HepG2 (cell line): ENCODE results near the gene RASIP1. TPM values are rescaled to one million over a fixed set of nuclear protein-coding genes. Genes with fewer than 3 reads are reported as not detected.

Experiments used
- ATAC-seq: fragments of 200-7000 bp; cut with Tn5 transposase; 3 replicates; pipeline ENCODE4 v1.9.1; 2020; ENCODE audit warnings: mild to moderate bottlenecking, moderate library complexity
- BruUV-seq: library from RNA; stranded (reverse); fragments of 400-500 nt; replicated peaks from 2 replicates; lab custom pipeline; 2021; lab: Mats Ljungman, UMichigan
- CTCF ChIA-PET: fragments of 300-600 bp; formaldehyde crosslinking; extraction: SDS; loops from one replicate; lab custom pipeline; 2021; ENCODE audit warnings: low total read pairs, inconsistent platforms, low intra/inter-chr PET ratio; lab: Yijun Ruan, JAX
- POLR2A ChIA-PET: fragments of 350-600 bp; sonication (Branson Sonifier 250); formaldehyde crosslinking; loops from one replicate; lab custom pipeline; 2020; ENCODE audit warnings: antibody characterized with exemption, inconsistent platforms; lab: Yijun Ruan, JAX
- DNase-seq: peaks from one replicate; pipeline ENCODE4 v3.0.0-alpha.2; 2015; ENCODE audit warnings: low spot score
- FAIRE-seq: peaks from 3 replicates; lab custom pipeline; 2011; peaks lifted over from hg19 to GRCh38; lab: Jason Lieb, UNC
- H2AFZ ChIP-seq: one replicate; pipeline ENCODE4 v1.6.1; 2011; ENCODE audit warnings: low read length, inconsistent platforms
- H3K27ac ChIP-seq: fragments of 300-600 bp; 3 replicates; pipeline ENCODE4 v1.8.0; 2011; ENCODE audit warnings: mixed run types, mild to moderate bottlenecking, mixed read lengths, low read length, inconsistent platforms; ENCODE audit not compliant: insufficient read depth; ENCODE audit errors: extremely low read length
- H3K27me3 ChIP-seq, 2 experiments: fragments of 200-600 bp in 1 of 2; 2 replicates in 1 of 2; 3 replicates in 1 of 2; pipeline versions ENCODE4 v1.6.0 to v1.8.0; 2011; ENCODE audit warnings: low read length in 2 of 2, mild to moderate bottlenecking in 2 of 2, moderate library complexity in 2 of 2, inconsistent platforms in 1 of 2; ENCODE audit not compliant: insufficient read depth in 2 of 2, control insufficient read depth in 1 of 2
- H3K36me3 ChIP-seq, 2 experiments: fragments of 200-600 bp in 1 of 2; replicated peaks in 1 of 2; 2 replicates in 1 of 2; 3 replicates in 1 of 2; pipeline versions ENCODE4 v1.5.1 to v1.8.0; 2011; ENCODE audit warnings: low read length in 2 of 2, inconsistent platforms in 1 of 2; ENCODE audit not compliant: insufficient read depth in 2 of 2, control insufficient read depth in 1 of 2
- H3K4me1 ChIP-seq: 2 replicates; pipeline ENCODE4 v1.5.1; 2012; ENCODE audit warnings: low read length, inconsistent platforms; ENCODE audit not compliant: insufficient read depth
- H3K4me2 ChIP-seq: 2 replicates; pipeline ENCODE4 v1.6.0; 2011; ENCODE audit warnings: low read depth, low read length, inconsistent platforms
- H3K4me3 ChIP-seq, 3 experiments: fragments of 200-600 bp in 1 of 3; sonication (generic), shearing (Covaris generic) in 1 of 3; replicated peaks in 1 of 3; 2 replicates each; pipeline ENCODE4 v1.5.1; 2011 to 2016; ENCODE audit warnings: low read length in 3 of 3, inconsistent platforms in 2 of 3, low read depth in 2 of 3, mild to moderate bottlenecking in 2 of 3, control low read depth in 1 of 3, mixed read lengths in 1 of 3; ENCODE audit not compliant: insufficient read depth in 1 of 3
- H3K79me2 ChIP-seq: one replicate; pipeline ENCODE4 v1.6.1; 2011; ENCODE audit warnings: low read length, inconsistent platforms; ENCODE audit not compliant: insufficient read depth
- H3K9ac ChIP-seq: 2 replicates; pipeline ENCODE4 v1.6.0; 2011; ENCODE audit warnings: mild to moderate bottlenecking, low read depth, low read length, inconsistent platforms; ENCODE audit not compliant: insufficient read depth
- H3K9me3 ChIP-seq: 2 replicates; pipeline ENCODE4 v1.5.1; 2012; ENCODE audit warnings: mild to moderate bottlenecking, low read length
- H4K20me1 ChIP-seq: 2 replicates; pipeline ENCODE4 v1.6.0; 2011; ENCODE audit warnings: inconsistent platforms, mild to moderate bottlenecking, low read length, moderate library complexity; ENCODE audit not compliant: insufficient read depth
- ELF3 ChIP-seq: IDR thresholded peaks from 2 replicates; pipeline ENCODE4 v1.6.1; 2016; ENCODE audit warnings: missing genetic modification reagents, missing compliant biosample characterization
- FOXK1 ChIP-seq: sonication (generic); formaldehyde crosslinking; IDR thresholded peaks from 2 replicates; pipeline ENCODE4 v1.4.0; 2020; ENCODE audit warnings: low read depth, missing genetic modification reagents, borderline replicate concordance
- PCBP2 ChIP-seq: fragments of 200-400 bp; formaldehyde crosslinking; optimal IDR thresholded peaks from 2 replicates; pipeline ENCODE3; 2018; ENCODE audit warnings: low read length, low read depth; ENCODE audit not compliant: poor library complexity, severe bottlenecking
- SMARCC2 ChIP-seq: fragments of 450-650 bp; IDR thresholded peaks from 2 replicates; pipeline ENCODE4 v1.6.1; 2017; ENCODE audit warnings: antibody characterized with exemption, mild to moderate bottlenecking
- ZNF138 ChIP-seq: sonication (generic); formaldehyde crosslinking; IDR thresholded peaks from 2 replicates; pipeline ENCODE4 v1.5.0; 2020; ENCODE audit warnings: mild to moderate bottlenecking, low read depth, missing genetic modification reagents
- ZNF451 ChIP-seq: sonication (generic); formaldehyde crosslinking; IDR thresholded peaks from 2 replicates; pipeline ENCODE4 v1.5.0; 2020; ENCODE audit warnings: mild to moderate bottlenecking, missing genetic modification reagents
- ZNF615 ChIP-seq: sonication (generic); formaldehyde crosslinking; IDR thresholded peaks from 2 replicates; pipeline ENCODE4 v1.5.0; 2020; ENCODE audit warnings: mild to moderate bottlenecking, missing genetic modification reagents, borderline replicate concordance
- WGBS: methylation state at CpG from one replicate; pipeline ENCODE4 v1.1.6; 2017; ENCODE audit warnings: low lambda C conversion rate; 5-methylcytosine and 5-hydroxymethylcytosine counted together
- in situ Hi-C: cut with HindIII; loops from 2 replicates; pipeline ENCODE4 v1.10.0; 2017; ENCODE audit warnings: low pct_unique_long_range_greater_than_20kb; ENCODE audit not compliant: extremely low pct_ligation_motif_present
- intact Hi-C: fragments of 100-400 bp; cut with micrococcal nuclease; formaldehyde crosslinking; loops from one replicate; pipeline ENCODE4 v1.10.0; 2022; ENCODE audit not compliant: unreplicated experiment
- polyA plus RNA-seq, 8 experiments: library from polyadenylated mRNA; depleted of rRNA in 3 of 8; stranded (reverse) in 7 of 8; unstranded in 1 of 8; fragments of >200 nt; fragmentation: Illumina TruSeq in 4 of 8; extraction: Trizol in 4 of 8; gene quantifications; 2 replicates each; pipeline versions ENCODE4 v1.2.1 to v1.2.3, GENCODE V29; 2011 to 2016; ENCODE audit warnings: low read depth in 4 of 8, missing spikeins in 1 of 8, mixed read lengths in 1 of 8; ENCODE audit not compliant: insufficient read depth in 1 of 8
- total RNA-seq, 5 experiments: library from RNA; depleted of rRNA; stranded (reverse); fragments of >200 nt; fragmentation: Illumina TruSeq; extraction: Trizol; gene quantifications; 2 replicates each; pipeline ENCODE4 v1.2.3, GENCODE V29; 2016; ENCODE audit warnings: low read depth in 1 of 5
- TF ChIP-seq, protein P1 (sequence below): sonication (generic); formaldehyde crosslinking; IDR thresholded peaks from 2 replicates; pipeline ENCODE4 v1.8.0; 2022; ENCODE audit warnings: mild to moderate bottlenecking, missing genetic modification reagents
- TF ChIP-seq, protein P2 (sequence below): sonication (generic); formaldehyde crosslinking; IDR thresholded peaks from 2 replicates; pipeline ENCODE4 v1.4.0; 2020; ENCODE audit warnings: missing genetic modification reagents, borderline replicate concordance
- TF ChIP-seq, protein P3 (sequence below): sonication (generic); formaldehyde crosslinking; IDR thresholded peaks from 2 replicates; pipeline ENCODE4 v1.4.0; 2020; ENCODE audit warnings: missing genetic modification reagents
- TF ChIP-seq, protein P4 (sequence below): sonication (generic); formaldehyde crosslinking; IDR thresholded peaks from 2 replicates; pipeline ENCODE4 v1.9.0; 2021; ENCODE audit warnings: missing genetic modification reagents, borderline replicate concordance

The RASIP1 gene
- total and polyA plus RNA-seq, 2 of the 13 experiments (the other 11 are each of a cell fraction or from before 2014, with no cell fraction given): 0.44 to 0.58 TPM

DNA sequence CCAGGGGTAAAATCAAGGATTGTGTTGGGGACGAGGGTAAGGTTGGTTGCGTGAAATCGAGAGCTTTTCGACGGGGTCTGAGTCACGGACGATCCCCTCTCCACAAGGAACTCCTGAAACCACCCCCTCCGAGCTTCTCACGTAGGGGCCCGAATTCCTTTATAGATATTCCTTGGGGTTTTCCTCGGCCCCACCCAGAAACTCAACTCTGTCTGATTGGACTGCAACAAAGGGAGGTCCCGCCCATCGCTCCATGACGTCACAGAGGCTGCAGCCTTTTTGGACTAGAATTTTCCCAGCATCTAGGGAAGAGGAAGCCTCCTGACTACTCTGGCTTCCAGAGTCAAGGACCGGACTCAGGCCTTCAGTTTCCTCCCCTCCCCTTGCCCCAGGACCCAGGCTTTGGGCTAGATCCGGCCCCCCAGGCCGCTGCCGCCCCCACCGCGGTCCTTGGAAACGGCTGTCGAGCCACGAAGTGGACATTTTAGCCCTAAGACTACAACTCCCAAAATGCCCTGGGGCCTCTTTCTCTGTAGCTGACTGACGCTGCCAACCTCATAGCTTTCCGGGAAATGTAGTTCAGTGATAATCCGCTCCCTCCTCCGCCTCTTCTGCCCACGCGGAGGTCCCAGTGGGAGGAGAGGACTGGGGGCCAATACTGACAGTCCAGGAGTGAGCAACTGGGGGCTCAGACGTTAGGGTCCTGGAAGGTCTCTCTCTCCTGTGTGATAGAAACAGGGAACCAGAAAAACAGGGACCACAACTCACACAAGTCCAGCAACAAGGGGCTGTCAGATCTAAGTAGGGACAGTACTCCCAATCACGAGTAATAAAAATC lies 6.5 kb upstream of the RASIP1 start, which contains the start of gene IZUMO1 (continued):
- TF ChIP-seq, protein P1, sequence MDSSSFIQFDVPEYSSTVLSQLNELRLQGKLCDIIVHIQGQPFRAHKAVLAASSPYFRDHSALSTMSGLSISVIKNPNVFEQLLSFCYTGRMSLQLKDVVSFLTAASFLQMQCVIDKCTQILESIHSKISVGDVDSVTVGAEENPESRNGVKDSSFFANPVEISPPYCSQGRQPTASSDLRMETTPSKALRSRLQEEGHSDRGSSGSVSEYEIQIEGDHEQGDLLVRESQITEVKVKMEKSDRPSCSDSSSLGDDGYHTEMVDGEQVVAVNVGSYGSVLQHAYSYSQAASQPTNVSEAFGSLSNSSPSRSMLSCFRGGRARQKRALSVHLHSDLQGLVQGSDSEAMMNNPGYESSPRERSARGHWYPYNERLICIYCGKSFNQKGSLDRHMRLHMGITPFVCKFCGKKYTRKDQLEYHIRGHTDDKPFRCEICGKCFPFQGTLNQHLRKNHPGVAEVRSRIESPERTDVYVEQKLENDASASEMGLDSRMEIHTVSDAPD (CRISPR knock-in tag): no peak

DNA sequence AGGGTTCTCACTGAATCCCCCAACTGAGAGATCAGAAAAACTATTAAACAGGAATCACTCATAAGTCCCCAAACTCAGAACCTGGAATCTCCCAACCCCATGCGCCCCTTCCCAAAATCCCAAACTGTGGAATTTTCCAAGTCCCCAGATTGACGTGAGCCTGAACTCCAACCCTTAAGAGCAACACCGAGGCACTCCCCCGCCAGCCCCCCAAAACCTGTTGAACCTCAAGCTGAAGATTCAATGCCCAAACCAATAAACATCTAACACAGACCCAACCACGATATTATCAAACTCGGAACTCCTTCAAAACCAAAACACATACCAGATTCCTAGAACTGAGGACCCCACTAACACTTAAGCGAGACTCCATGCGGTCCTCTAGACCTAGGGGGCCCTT lies 5.7 kb upstream of the RASIP1 start:
- Histone ChIP-seq H3K4me3 (no peak overlapping the region), H3K4me1 (peaks cover 48% of the 10 kb centered on the region), H3K4me2 (no peak overlapping the region), H3K9me3 (no peaks in the 10 kb centered on the region), H3K36me3 (no peaks in the 10 kb centered on the region), H3K27ac (no peak overlapping the region), H4K20me1 (no peaks in the 10 kb centered on the region), H3K9ac (no peak overlapping the region), H2AFZ (no peak overlapping the region), H3K27me3 (no peaks in the 10 kb centered on the region; a peak in 1 of 5 replicates), H3K79me2 (no peaks in the 10 kb centered on the region)
- no TSS peak for BruUV-seq
- ChIA-PET CTCF (no interaction called here), POLR2A (interaction anchor here (1.4 kb wide), 1 partner anchor 14 kb away, joined by 3 read pairs; no protein-coding TSS in a partner anchor)
- 92% methylated on average over 8 of the region's 8 CpGs for WGBS
- ATAC-seq (no peak), FAIRE-seq (no peak), DNase-seq (no peak)
- TF ChIP-seq ZNF451 (CRISPR knock-in tag): no peak
- TF ChIP-seq, protein P2, sequence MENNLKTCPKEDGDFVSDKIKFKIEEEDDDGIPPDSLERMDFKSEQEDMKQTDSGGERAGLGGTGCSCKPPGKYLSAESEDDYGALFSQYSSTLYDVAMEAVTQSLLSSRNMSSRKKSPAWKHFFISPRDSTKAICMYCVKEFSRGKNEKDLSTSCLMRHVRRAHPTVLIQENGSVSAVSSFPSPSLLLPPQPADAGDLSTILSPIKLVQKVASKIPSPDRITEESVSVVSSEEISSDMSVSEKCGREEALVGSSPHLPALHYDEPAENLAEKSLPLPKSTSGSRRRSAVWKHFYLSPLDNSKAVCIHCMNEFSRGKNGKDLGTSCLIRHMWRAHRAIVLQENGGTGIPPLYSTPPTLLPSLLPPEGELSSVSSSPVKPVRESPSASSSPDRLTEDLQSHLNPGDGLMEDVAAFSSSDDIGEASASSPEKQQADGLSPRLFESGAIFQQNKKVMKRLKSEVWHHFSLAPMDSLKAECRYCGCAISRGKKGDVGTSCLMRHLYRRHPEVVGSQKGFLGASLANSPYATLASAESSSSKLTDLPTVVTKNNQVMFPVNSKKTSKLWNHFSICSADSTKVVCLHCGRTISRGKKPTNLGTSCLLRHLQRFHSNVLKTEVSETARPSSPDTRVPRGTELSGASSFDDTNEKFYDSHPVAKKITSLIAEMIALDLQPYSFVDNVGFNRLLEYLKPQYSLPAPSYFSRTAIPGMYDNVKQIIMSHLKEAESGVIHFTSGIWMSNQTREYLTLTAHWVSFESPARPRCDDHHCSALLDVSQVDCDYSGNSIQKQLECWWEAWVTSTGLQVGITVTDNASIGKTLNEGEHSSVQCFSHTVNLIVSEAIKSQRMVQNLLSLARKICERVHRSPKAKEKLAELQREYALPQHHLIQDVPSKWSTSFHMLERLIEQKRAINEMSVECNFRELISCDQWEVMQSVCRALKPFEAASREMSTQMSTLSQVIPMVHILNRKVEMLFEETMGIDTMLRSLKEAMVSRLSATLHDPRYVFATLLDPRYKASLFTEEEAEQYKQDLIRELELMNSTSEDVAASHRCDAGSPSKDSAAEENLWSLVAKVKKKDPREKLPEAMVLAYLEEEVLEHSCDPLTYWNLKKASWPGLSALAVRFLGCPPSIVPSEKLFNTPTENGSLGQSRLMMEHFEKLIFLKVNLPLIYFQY (CRISPR knock-in tag): no peak
- TF ChIP-seq PCBP2: no peak
- TF ChIP-seq ZNF138 (CRISPR knock-in tag): no peak
- TF ChIP-seq FOXK1 (CRISPR knock-in tag): no peak
- no peak for TF ChIP-seq ZNF615
- TF ChIP-seq SMARCC2: no peak
- no peak for TF ChIP-seq ELF3 (CRISPR knock-in tag)
- TF ChIP-seq, protein P3, sequence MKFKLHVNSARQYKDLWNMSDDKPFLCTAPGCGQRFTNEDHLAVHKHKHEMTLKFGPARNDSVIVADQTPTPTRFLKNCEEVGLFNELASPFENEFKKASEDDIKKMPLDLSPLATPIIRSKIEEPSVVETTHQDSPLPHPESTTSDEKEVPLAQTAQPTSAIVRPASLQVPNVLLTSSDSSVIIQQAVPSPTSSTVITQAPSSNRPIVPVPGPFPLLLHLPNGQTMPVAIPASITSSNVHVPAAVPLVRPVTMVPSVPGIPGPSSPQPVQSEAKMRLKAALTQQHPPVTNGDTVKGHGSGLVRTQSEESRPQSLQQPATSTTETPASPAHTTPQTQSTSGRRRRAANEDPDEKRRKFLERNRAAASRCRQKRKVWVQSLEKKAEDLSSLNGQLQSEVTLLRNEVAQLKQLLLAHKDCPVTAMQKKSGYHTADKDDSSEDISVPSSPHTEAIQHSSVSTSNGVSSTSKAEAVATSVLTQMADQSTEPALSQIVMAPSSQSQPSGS (CRISPR knock-in tag): no peak
- TF ChIP-seq, protein P4, sequence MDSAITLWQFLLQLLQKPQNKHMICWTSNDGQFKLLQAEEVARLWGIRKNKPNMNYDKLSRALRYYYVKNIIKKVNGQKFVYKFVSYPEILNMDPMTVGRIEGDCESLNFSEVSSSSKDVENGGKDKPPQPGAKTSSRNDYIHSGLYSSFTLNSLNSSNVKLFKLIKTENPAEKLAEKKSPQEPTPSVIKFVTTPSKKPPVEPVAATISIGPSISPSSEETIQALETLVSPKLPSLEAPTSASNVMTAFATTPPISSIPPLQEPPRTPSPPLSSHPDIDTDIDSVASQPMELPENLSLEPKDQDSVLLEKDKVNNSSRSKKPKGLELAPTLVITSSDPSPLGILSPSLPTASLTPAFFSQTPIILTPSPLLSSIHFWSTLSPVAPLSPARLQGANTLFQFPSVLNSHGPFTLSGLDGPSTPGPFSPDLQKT: no peak
- in situ Hi-C loops (no loop called here), intact Hi-C loops (no loop called here)
